Ovary (tissue), 9 donors: Measurements from ENCODE around the gene XPA. TPM values are rescaled to one million over a fixed set of nuclear protein-coding genes. Genes with fewer than 3 reads are reported as not detected.

Source experiments
- DNase-seq, 5 donors: peaks; one replicate each; pipeline ENCODE4 v3.0.0-alpha.2; 2019 to 2020
- H3K27ac ChIP-seq, 2 donors: fragments of 200-600 bp; one replicate each; pipeline versions ENCODE4 v1.5.1 to v1.8.0; 2019 to 2022
- H3K27me3 ChIP-seq: fragments of 200-600 bp; one replicate; pipeline ENCODE4 v1.8.0; 2022
- H3K36me3 ChIP-seq: fragments of 200-600 bp; sonication (generic); one replicate; pipeline ENCODE4 v1.5.1; 2019
- H3K4me1 ChIP-seq: one replicate; pipeline ENCODE4 v1.8.1; 2013; ENCODE audit warnings: mild to moderate bottlenecking, moderate library complexity; ENCODE audit not compliant: insufficient read depth
- H3K4me3 ChIP-seq: fragments of 200-600 bp; sonication (generic); one replicate; pipeline ENCODE4 v1.5.1; 2017
- H3K9me3 ChIP-seq, 2 donors: fragments of 200-600 bp in 1 of 2; sonication (generic) in 1 of 2; one replicate each; pipeline versions ENCODE4 v1.5.1 to v1.8.1; 2013 to 2019; ENCODE audit warnings: mild to moderate bottlenecking in 1 of 2, moderate library complexity in 1 of 2
- CTCF ChIP-seq, 3 donors: fragments of 450-650 bp in 2 of 3; fragments of 200-600 bp in 1 of 3; IDR thresholded peaks; one replicate each; pipeline versions ENCODE4 v1.5.1 to v1.8.0; 2016 to 2022; ENCODE audit warnings: antibody characterized with exemption in 3 of 3, mild to moderate bottlenecking in 1 of 3
- EP300 ChIP-seq: sonication (generic); formaldehyde crosslinking; IDR thresholded peaks from one replicate; pipeline ENCODE4 v1.6.1; 2017; ENCODE audit warnings: antibody characterized with exemption
- POLR2A ChIP-seq: fragments of 450-650 bp; IDR thresholded peaks from one replicate; pipeline ENCODE4 v1.6.1; 2017; ENCODE audit warnings: antibody characterized with exemption, mild to moderate bottlenecking, moderate library complexity
- WGBS, 3 donors: extraction: QIAGEN DNeasy Blood & Tissue Kit in 1 of 3; methylation state at CpG; one replicate each; pipeline versions ENCODE4 v1.1.5 to v1.1.7; 2013 to 2017; 5-methylcytosine and 5-hydroxymethylcytosine counted together
- intact Hi-C, 4 donors: fragments of 100-400 bp; cut with DNase I; formaldehyde crosslinking; loops; one replicate each; pipeline versions ENCODE4 v1.11.0 to v1.15.1; 2022 to 2023
- polyA plus RNA-seq, 2 donors: library from polyadenylated mRNA; stranded (reverse); fragments of 200-250 nt in 1 of 2; fragments of 350-450 nt in 1 of 2; fragmentation: Illumina TruSeq in 1 of 2; extraction: RNeasy Lipid Tissue Mini Kit (QIAGEN cat#74804) in 1 of 2; gene quantifications; one replicate each; pipeline ENCODE4 v1.2.3, GENCODE V29; 2013 to 2014
- total RNA-seq, 7 donors: library from RNA; depleted of rRNA in 2 of 7; stranded (reverse); fragments of >200 nt in 2 of 7; fragmentation: NEBNext Ultra II Directional in 3 of 7; extraction: Animal tissue kit (Norgen Biotek cat#: 25700) in 3 of 7; gene quantifications; one replicate each; pipeline versions ENCODE4 v1.1.0 to v1.2.4, GENCODE V29; 2016 to 2023
- donor health status: DM: no; HTN: no; CAD: no; lungs with moderate emphysema.
- donor health status: DM: no; HTN: no; CAD: no.
- donor health status: Bipolar disorder and iron deficiency.
- donor health status: DM: yes; HTN: yes; CAD: no.
- donor health status: DM: no; HTN: no; CAD: no.
- donor health status: DM: yes; HTN: yes; CAD: no.

Gene XPA
- total and polyA plus RNA-seq, 9 donors: 13.7 to 23.6 (median 16.7) TPM

- H3K27me3 ChIP-seq: no peaks in the 10 kb centered on the region
- TF ChIP-seq CTCF (IDR thresholded peaks at IDR 0.05) (no peak), EP300 (no peak), POLR2A (no peak)
- no peaks in the 10 kb centered on the region for H3K4me1 ChIP-seq
- 65 to 74% (median 71%) methylated on average over 1 of the region's 1 CpG for WGBS, 3 donors
- intact Hi-C loops: no loop called here
- H3K4me3 ChIP-seq: no peak overlapping the region
- DNase-seq: no peak
- no peaks in the 10 kb centered on the region for H3K36me3 ChIP-seq
- H3K27ac ChIP-seq: no peak overlapping the region
- H3K9me3 ChIP-seq: no peaks in the 10 kb centered on the region
Observed at GRCh38 chr9:97658707-97659106, 38.4 kb downstream of the XPA start.

- no peaks in the 10 kb centered on the region for H3K27me3 ChIP-seq
- 78 to 87% (median 84%) methylated on average over 3 of the region's 3 CpGs for WGBS, 3 donors
- intact Hi-C loops: no loop called here
- no peak overlapping the region for H3K4me3 ChIP-seq
- H3K4me1 ChIP-seq: no peaks in the 10 kb centered on the region
- H3K27ac ChIP-seq: no peak overlapping the region
- TF ChIP-seq EP300: no peak
- TF ChIP-seq POLR2A: no peak
- no peak for TF ChIP-seq CTCF (IDR thresholded peaks at IDR 0.05)
- no peak for DNase-seq
- H3K36me3 ChIP-seq: no peaks in the 10 kb centered on the region
- H3K9me3 ChIP-seq: no peaks in the 10 kb centered on the region
Observed at GRCh38 chr9:97651646-97652045, 45.5 kb downstream of the XPA start.

- no peak for TF ChIP-seq CTCF (IDR thresholded peaks at IDR 0.05)
- no peak for TF ChIP-seq POLR2A
- no peak for TF ChIP-seq EP300
- Histone ChIP-seq H3K27me3 (no peaks in the 10 kb centered on the region), H3K27ac (no peak overlapping the region), H3K9me3 (no peaks in the 10 kb centered on the region), H3K4me1 (no peaks in the 10 kb centered on the region), H3K36me3 (no peaks in the 10 kb centered on the region), H3K4me3 (no peak overlapping the region)
- 84 to 91% (median 89%) methylated on average over 5 of the region's 5 CpGs for WGBS, 3 donors
- intact Hi-C loops: no loop called here
- no peak for DNase-seq
Observed at GRCh38 chr9:97647996-97648395, 49.1 kb downstream of the XPA start.

GRCh38 chr9:97645720-97646119, 51.4 kb downstream of the XPA start:
- Histone ChIP-seq H3K9me3 (no peaks in the 10 kb centered on the region), H3K27ac (no peak overlapping the region), H3K27me3 (no peaks in the 10 kb centered on the region), H3K4me1 (no peaks in the 10 kb centered on the region), H3K4me3 (no peak overlapping the region), H3K36me3 (no peaks in the 10 kb centered on the region)
- TF ChIP-seq POLR2A: no peak
- no peak for TF ChIP-seq EP300
- no peak for TF ChIP-seq CTCF (IDR thresholded peaks at IDR 0.05)
- intact Hi-C loops: no loop called here
- no peak for DNase-seq

- DNase-seq: no peak
- WGBS, 3 donors: 91 to 95% (median 93%) methylated on average over 2 of the region's 2 CpGs
- peaks cover 4% of the 10 kb centered on the region for H3K4me1 ChIP-seq
- H3K27ac ChIP-seq: no peak overlapping the region
- no peaks in the 10 kb centered on the region for H3K9me3 ChIP-seq
- H3K36me3 ChIP-seq: no peaks in the 10 kb centered on the region
- intact Hi-C loops: no loop called here
- no peaks in the 10 kb centered on the region for H3K27me3 ChIP-seq
- no peak overlapping the region for H3K4me3 ChIP-seq
- no peak for TF ChIP-seq CTCF (IDR thresholded peaks at IDR 0.05)
- TF ChIP-seq POLR2A: no peak
- no peak for TF ChIP-seq EP300
Observed at GRCh38 chr9:97640325-97640724, 56.8 kb downstream of the XPA start.
